WERI-Rb-1 (cell line): ENCODE data around the gene FHOD1.

Experiments
- DNase-seq: peaks from one replicate; pipeline ENCODE4 v3.0.0-alpha.2; 2020
- H3K27ac ChIP-seq: fragments of 250-450 bp; sonication (Bioruptor Pico); 2 replicates; pipeline ENCODE4 v1.5.1; 2020; ENCODE audit warnings: mild to moderate bottlenecking, moderate library complexity
- H3K27me3 ChIP-seq: fragments of 250-450 bp; sonication (Bioruptor Pico); 2 replicates; pipeline ENCODE4 v1.5.1; 2021; ENCODE audit warnings: mild to moderate bottlenecking, low read depth, moderate library complexity; ENCODE audit not compliant: insufficient read depth, severe bottlenecking
- H3K36me3 ChIP-seq: fragments of 250-450 bp; sonication (Bioruptor Pico); 2 replicates; pipeline ENCODE4 v1.5.1; 2020; ENCODE audit warnings: mild to moderate bottlenecking, moderate library complexity
- H3K4me3 ChIP-seq: 2 replicates; pipeline ENCODE4 v1.5.1; 2011; ENCODE audit warnings: low read depth, mild to moderate bottlenecking, control low read depth, low read length
- H3K9me3 ChIP-seq: fragments of 250-450 bp; sonication (Bioruptor Pico); 2 replicates; pipeline ENCODE4 v1.5.1; 2021; ENCODE audit warnings: mild to moderate bottlenecking, moderate library complexity; ENCODE audit not compliant: severe bottlenecking
- CTCF ChIP-seq: IDR thresholded peaks from 2 replicates; pipeline ENCODE4 v1.5.1; 2011; ENCODE audit warnings: low read depth, mild to moderate bottlenecking, control low read depth, inconsistent platforms, low read length

FHOD1 gene

DNA sequence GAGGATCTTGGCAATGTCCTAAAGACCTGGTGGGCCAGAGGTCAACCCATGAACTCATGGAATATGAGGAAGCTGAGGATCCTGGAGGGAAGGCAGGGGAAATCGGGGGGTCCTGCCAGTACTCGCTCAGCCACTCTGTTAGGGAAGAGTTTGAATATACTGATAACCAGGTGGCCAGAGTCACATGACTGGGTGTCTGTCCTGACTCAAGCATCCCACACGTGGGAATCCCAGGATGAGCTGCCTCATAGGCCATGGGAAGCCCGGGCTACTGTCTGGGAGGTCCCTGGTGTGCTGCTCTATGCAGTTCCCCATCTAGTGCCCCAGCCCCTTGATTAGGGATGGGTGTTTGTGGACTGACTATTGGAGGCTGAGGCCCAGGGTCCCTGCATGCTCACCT lies 59.0 kb downstream of the FHOD1 start:
- Histone ChIP-seq H3K36me3 (peaks cover 9% of the 10 kb centered on the region), H3K27me3 (no peaks in the 10 kb centered on the region), H3K27ac (no peak overlapping the region), H3K4me3 (no peak overlapping the region), H3K9me3 (no peaks in the 10 kb centered on the region)
- no peak for DNase-seq
- no peak for TF ChIP-seq CTCF

DNA sequence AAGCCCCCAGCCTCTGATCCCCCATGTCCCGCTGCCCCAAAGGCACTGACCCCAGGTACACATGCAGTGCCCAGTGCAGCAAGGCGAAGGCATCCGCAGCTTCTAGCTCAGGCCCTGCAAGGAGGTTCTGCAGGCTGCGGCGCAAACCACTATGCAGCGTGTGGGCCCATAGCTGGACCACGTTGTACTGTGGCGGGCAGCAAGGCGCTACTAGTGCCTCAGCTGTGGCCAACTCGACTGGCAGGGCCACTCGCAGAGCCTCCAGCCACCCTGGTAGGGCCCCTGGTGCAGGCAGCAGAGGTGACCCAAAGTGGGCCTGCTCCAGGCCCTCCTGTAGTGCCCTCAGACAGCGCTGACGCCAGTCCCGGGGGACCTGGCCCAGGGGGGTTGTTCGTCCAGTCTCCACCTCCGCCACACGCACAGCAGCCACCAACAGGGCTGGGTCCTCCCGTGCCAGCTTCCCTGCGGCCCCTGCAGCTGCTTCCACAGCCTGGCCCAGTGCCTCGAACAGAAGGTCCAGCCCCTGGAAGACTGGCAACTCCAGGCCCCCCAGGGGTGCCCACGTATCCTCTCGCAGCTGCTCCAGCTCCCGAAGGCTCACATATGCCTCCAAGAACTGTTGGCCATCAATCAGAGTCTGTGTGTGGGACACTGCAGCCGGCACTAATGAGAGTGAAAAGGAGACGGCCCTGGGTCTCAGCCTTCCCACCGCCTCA lies 59.9 kb downstream of the FHOD1 start:
- H3K36me3 ChIP-seq = peaks cover 7% of the 10 kb centered on the region
- H3K9me3 ChIP-seq = no peaks in the 10 kb centered on the region
- H3K27me3 ChIP-seq = no peaks in the 10 kb centered on the region
- no peak for TF ChIP-seq CTCF
- H3K4me3 ChIP-seq = no peak overlapping the region
- H3K27ac ChIP-seq = no peak overlapping the region
- DNase-seq = no peak

DNA sequence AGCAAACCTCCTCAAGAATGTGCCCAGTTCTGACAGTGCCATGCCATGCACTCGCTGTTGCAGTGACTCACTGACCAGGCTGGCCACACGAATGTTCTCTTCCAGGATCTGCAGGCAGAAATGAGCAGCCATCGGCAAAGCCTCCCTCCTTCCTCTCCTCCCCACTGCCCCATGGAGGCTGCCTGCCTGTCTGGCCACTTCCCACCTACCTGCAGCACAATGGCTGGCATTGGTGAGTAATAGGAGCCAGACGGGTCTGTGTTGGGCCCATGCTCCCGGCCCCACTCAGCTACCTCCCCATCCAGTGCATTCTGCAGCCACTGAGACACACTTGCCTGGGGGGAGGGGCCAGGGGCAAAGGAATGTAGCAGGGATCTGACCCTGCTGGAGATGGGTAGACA lies 60.7 kb downstream of the FHOD1 start:
- no peak overlapping the region for H3K4me3 ChIP-seq
- no peak for DNase-seq
- TF ChIP-seq CTCF = no peak

DNA sequence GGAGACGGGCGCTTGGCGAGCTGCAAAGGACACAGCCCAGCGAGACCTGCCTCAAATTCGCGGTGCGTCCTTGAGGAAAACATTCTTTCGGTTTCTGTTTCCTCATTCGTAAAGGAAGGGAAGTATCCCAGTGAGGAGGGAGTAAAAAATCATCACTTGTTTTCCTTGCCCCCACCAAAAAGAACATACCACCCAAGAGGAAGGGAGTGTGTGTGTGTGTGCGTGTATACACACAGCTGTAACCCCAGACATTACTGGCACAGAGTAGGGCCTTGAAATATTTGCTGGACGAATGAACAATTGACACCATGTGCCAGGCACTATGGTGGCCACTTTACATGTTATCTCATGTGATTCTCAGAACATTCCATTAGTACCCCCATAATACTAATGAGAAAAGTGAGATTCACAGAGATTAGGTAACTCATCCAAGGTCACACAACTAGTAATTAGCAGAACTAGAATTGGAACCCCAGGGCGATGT lies 61.6 kb downstream of the FHOD1 start:
- no peak overlapping the region for H3K4me3 ChIP-seq
- TF ChIP-seq CTCF = no peak
- peaks cover 6% of the 10 kb centered on the region for H3K36me3 ChIP-seq
- no peaks in the 10 kb centered on the region for H3K9me3 ChIP-seq
- H3K27me3 ChIP-seq = no peaks in the 10 kb centered on the region
- no peak for DNase-seq
- no peak overlapping the region for H3K27ac ChIP-seq

More for the DNA sequence above, 60.7 kb downstream of the FHOD1 start:
- no peak overlapping the region for H3K27ac ChIP-seq
- peaks cover 6% of the 10 kb centered on the region for H3K36me3 ChIP-seq
- H3K9me3 ChIP-seq = no peaks in the 10 kb centered on the region
- no peaks in the 10 kb centered on the region for H3K27me3 ChIP-seq

DNA sequence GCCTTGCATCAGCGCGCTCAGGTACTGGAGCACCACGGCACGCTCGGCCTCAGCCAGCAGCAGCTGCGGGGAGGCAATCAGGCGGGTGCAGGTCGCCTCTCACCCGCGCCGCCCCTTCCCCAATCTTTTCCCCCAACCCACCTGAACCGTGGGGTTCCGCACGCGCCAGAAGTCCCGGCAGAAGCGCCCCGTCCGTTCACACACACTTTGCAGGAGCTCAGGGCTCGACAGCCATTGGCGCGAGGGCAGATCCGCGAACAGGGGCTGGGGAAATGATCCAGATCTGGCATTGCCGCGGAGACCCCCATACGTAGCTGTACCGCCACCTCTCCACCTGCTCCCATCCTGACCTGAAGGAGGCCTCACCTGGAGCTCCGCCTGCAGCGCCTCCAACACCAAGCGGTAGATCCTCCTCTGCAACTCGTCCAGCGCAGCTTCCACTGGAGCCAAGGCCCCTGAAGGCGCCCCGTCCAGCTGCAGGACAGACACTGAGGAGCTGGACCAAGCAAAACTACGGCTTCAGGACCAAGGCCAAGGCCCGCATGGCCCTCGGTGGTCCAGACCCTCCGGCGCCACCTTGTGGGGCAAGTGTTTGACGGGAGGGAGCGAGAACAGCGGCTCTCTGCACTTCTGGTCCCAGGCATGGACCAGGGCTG lies 62.2 kb downstream of the FHOD1 start:
- DNase-seq = peak; percentile 87
- Histone ChIP-seq H3K27ac (peak overlapping the region; percentile 98), H3K27me3 (no peaks in the 10 kb centered on the region), H3K4me3 (peak overlapping the region; percentile 54; the same call in 1 of the 2 replicates), H3K36me3 (peaks cover 11% of the 10 kb centered on the region), H3K9me3 (no peaks in the 10 kb centered on the region)
- TF ChIP-seq CTCF = peak; percentile 83
